Right lobe of liver (tissue), 4 donors: ENCODE results near the gene EMCN.

Experiments used
- CTCF ChIP-seq, 4 donors: fragments of 200-600 bp in 3 of 4; fragments of 450-650 bp in 1 of 4; IDR thresholded peaks; one replicate each; pipeline versions ENCODE4 v1.5.1 to v1.8.0; 2016 to 2022; ENCODE audit warnings: antibody characterized with exemption in 4 of 4, mild to moderate bottlenecking in 2 of 4
- POLR2A ChIP-seq: fragments of 450-650 bp; IDR thresholded peaks from one replicate; pipeline ENCODE4 v1.6.1; 2017; ENCODE audit warnings: antibody characterized with exemption, mild to moderate bottlenecking
- donor health status: DM: no; HTN: no; CAD: no.
- donor health status: DM: no; HTN: no; CAD: no.
- donor health status: DM: no; HTN: yes; CAD: no.

DNA sequence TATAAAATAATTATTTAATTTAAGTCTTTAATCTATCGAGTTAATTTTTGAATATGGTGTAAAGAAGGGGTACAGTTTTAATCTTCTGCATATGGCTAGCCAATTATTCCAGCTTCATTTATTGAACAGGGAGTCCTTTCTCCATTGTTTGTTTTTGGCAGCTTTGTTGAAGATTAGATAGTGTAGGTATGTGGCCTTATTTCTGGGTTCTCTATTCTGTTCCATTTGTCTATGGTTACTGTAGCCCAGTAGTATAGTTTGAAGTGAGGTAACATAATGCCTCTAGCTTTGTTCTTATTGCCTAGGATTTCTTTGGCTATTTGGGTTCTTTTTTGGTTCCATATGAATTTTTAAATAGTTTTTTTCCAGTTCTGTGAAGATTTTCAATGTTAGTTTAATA lies 48.3 kb downstream of the EMCN start:
- TF ChIP-seq CTCF (IDR thresholded peaks at IDR 0.05), result no peak
- TF ChIP-seq POLR2A, result no peak
